A549 (cell line): Measurements from ENCODE around the gene SPINDOC.

Source experiments
- POLR2A ChIP-seq: IDR thresholded peaks from 2 replicates; pipeline ENCODE4 v1.6.1; 2012; ENCODE audit warnings: mild to moderate bottlenecking, low read length
- RFX5 ChIP-seq: fragments of 450-650 bp; IDR thresholded peaks from 2 replicates; pipeline ENCODE4 v1.7.1; 2014; ENCODE audit warnings: antibody characterized with exemption, mild to moderate bottlenecking, moderate library complexity
- ZC3H11A ChIP-seq: fragments of 450-650 bp; IDR thresholded peaks from 2 replicates; pipeline ENCODE4 v1.6.1; 2014; ENCODE audit warnings: antibody characterized with exemption, mild to moderate bottlenecking
- TF ChIP-seq, protein P1 (sequence below): IDR thresholded peaks from 2 replicates; pipeline ENCODE4 v1.6.1; 2012
- TF ChIP-seq, protein P2 (sequence below): IDR thresholded peaks from 2 replicates; pipeline ENCODE4 v1.6.1; 2012; ENCODE audit warnings: low read depth, borderline replicate concordance
- TF ChIP-seq, protein P3 (sequence below): fragments of >200 bp; sonication (Bioruptor Twin); formaldehyde crosslinking; IDR thresholded peaks from 3 replicates; pipeline ENCODE4 v1.5.1; 2016

DNA sequence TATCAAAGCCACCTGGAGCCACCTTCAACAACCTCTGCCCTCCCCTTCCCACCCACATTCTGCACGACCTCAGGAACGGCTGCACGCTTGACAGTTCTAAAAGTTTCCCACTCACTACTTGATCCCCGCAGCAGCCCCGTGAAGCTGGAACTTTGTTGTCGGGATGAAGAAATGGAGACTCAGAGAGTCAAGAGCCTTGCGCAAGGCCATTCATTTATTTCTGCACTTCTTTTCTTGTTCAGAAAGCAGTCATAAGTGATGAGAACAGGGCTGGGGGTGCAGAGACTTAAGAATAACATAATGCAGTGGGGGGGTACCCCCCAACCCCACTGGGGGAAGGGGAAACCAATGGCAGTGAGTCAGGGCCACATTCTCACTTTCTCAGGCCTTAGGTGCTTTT is 42.5 kb upstream of the SPINDOC start:
- TF ChIP-seq, protein P1, sequence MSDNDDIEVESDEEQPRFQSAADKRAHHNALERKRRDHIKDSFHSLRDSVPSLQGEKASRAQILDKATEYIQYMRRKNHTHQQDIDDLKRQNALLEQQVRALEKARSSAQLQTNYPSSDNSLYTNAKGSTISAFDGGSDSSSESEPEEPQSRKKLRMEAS, result no peak
- TF ChIP-seq, protein P2, sequence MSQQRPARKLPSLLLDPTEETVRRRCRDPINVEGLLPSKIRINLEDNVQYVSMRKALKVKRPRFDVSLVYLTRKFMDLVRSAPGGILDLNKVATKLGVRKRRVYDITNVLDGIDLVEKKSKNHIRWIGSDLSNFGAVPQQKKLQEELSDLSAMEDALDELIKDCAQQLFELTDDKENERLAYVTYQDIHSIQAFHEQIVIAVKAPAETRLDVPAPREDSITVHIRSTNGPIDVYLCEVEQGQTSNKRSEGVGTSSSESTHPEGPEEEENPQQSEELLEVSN, result no peak
- TF ChIP-seq, protein P3, sequence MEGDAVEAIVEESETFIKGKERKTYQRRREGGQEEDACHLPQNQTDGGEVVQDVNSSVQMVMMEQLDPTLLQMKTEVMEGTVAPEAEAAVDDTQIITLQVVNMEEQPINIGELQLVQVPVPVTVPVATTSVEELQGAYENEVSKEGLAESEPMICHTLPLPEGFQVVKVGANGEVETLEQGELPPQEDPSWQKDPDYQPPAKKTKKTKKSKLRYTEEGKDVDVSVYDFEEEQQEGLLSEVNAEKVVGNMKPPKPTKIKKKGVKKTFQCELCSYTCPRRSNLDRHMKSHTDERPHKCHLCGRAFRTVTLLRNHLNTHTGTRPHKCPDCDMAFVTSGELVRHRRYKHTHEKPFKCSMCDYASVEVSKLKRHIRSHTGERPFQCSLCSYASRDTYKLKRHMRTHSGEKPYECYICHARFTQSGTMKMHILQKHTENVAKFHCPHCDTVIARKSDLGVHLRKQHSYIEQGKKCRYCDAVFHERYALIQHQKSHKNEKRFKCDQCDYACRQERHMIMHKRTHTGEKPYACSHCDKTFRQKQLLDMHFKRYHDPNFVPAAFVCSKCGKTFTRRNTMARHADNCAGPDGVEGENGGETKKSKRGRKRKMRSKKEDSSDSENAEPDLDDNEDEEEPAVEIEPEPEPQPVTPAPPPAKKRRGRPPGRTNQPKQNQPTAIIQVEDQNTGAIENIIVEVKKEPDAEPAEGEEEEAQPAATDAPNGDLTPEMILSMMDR, result no peak
- TF ChIP-seq RFX5 (no peak), POLR2A (no peak), ZC3H11A (no peak)
